ENCODE data around the gene PCGF5. TPM values are rescaled to one million over a fixed set of nuclear protein-coding genes. Genes with fewer than 3 reads are reported as not detected.
A peak's percentile ranks its signal among the peaks of the same experiment; 100 is the strongest.

Gene PCGF5
- total RNA-seq, 6 donors from 2014 or later = 20.9 to 66.6 (median 37.4) TPM

- 81 to 87% methylated on average over 2 of the region's 2 CpGs for WGBS, 2 donors
- Histone ChIP-seq H3K4me1 (peaks cover 16 to 23% (median 20%) of the 10 kb centered on the region in 4 donors), H3K4me3 (no peak overlapping the region), H3K9me3 (no peaks in the 10 kb centered on the region), H3K36me3 (no peaks in the 10 kb centered on the region), H3K27me3 (no peaks in the 10 kb centered on the region), H3K27ac (no peak overlapping the region)
- DNase-seq = no peak
- TF ChIP-seq EP300 (IDR thresholded peaks at IDR 0.05) = no peak
- no peak for TF ChIP-seq CTCF (IDR thresholded peaks at IDR 0.05)
- no peak for TF ChIP-seq POLR2AphosphoS5 (IDR thresholded peaks at IDR 0.05)
- no peak for ATAC-seq (ENCODE audit: low FRiP score in 2 of 2)
Observed at GRCh38 chr10:91194497-91195179, 25.8 kb upstream of the PCGF5 start.

- 85 to 88% methylated on average over 2 of the region's 2 CpGs for WGBS, 2 donors
Observed at GRCh38 chr10:91196268-91197048, 24.0 kb upstream of the PCGF5 start.

DNA sequence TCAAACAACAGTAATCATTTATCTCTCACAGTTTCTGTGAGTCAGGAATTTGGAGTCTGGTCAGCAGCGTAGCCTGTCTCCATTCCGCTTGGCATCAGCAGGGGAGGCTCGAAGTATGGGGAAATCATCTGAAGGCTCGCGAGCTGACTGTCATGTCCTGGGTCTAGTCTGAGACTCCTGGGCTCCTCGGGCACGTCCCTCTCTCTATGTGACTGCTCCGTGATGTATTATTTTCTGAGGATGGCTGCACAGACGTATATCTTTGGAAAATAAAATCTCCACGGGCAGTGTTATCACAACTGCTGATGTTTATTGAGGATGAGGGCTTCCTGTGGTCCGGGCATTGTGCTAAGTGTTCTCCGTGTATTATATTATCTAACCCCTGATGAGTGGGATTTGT is 23.3 kb upstream of the PCGF5 start:
- Histone ChIP-seq H3K9me3 (no peaks in the 10 kb centered on the region), H3K36me3 (no peaks in the 10 kb centered on the region), H3K4me1 (peaks cover 21 to 37% (median 28%) of the 10 kb centered on the region in 4 donors), H3K4me3 (no peak overlapping the region), H3K27me3 (no peaks in the 10 kb centered on the region), H3K27ac (peak overlapping the region in 1 of 4 donors; percentile 6)
- WGBS, 2 donors = 77 to 82% methylated on average over 11 to 12 of the region's 12 CpGs
- ATAC-seq (ENCODE audit: low FRiP score in 2 of 2) (peak in 1 of 2 donors; percentile 77), DNase-seq (no peak)
- TF ChIP-seq POLR2AphosphoS5 (IDR thresholded peaks at IDR 0.05) = no peak
- no peak for TF ChIP-seq EP300 (IDR thresholded peaks at IDR 0.05)
- TF ChIP-seq CTCF (IDR thresholded peaks at IDR 0.05) = no peak
- TF ChIP-seq POLR2A (IDR thresholded peaks at IDR 0.05) = no peak

More at GRCh38 chr10:91196268-91197048, 24.0 kb upstream of the PCGF5 start:
- TF ChIP-seq EP300 (IDR thresholded peaks at IDR 0.05) = no peak
- no peak for TF ChIP-seq POLR2A (IDR thresholded peaks at IDR 0.05)
- TF ChIP-seq CTCF (IDR thresholded peaks at IDR 0.05) = no peak
- TF ChIP-seq POLR2AphosphoS5 (IDR thresholded peaks at IDR 0.05) = no peak
- DNase-seq (no peak), ATAC-seq (ENCODE audit: low FRiP score in 2 of 2) (no peak)
- H3K36me3 ChIP-seq = no peaks in the 10 kb centered on the region
- no peak overlapping the region for H3K4me3 ChIP-seq
- peaks cover 21 to 32% (median 24%) of the 10 kb centered on the region in 4 donors for H3K4me1 ChIP-seq
- H3K27me3 ChIP-seq = no peaks in the 10 kb centered on the region
- no peaks in the 10 kb centered on the region for H3K9me3 ChIP-seq
- H3K27ac ChIP-seq = no peak overlapping the region

DNA sequence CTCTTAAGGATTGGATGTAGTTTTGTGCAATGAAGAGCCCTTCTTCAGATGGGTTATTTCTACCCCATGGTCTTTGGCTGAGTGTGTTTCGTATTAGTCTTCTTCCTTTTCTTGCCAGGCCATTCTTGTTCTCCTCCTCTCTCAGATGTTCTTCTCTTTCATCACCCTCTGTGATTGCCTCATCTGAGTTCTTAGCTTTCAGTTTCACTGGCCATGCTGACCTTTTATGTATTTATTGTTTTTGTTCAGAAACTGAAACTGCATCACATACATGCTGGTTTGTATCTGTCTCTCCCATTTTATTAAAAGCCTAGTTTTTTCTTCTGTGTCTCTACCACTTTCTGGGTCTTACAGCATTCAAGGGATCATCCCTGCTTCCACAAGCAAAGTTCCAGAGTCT is 21.7 kb upstream of the PCGF5 start:
- no peaks in the 10 kb centered on the region for H3K27me3 ChIP-seq
- DNase-seq (no peak), ATAC-seq (ENCODE audit: low FRiP score in 2 of 2) (peak in 1 of 2 donors; percentile 82)
- no peak for TF ChIP-seq EP300 (IDR thresholded peaks at IDR 0.05)
- TF ChIP-seq POLR2A (IDR thresholded peaks at IDR 0.05) = no peak
- TF ChIP-seq CTCF (IDR thresholded peaks at IDR 0.05) = no peak
- TF ChIP-seq POLR2AphosphoS5 (IDR thresholded peaks at IDR 0.05) = peak in 1 of 2 donors; percentile 45
- no peak overlapping the region for H3K4me3 ChIP-seq
- H3K4me1 ChIP-seq = peaks cover 21 to 38% (median 28%) of the 10 kb centered on the region in 4 donors
- 15 to 20% methylated on average over 1 of the region's 1 CpG for WGBS, 2 donors
- H3K27ac ChIP-seq = peak overlapping the region; percentile 53 to 74 (median 62)
- H3K9me3 ChIP-seq = no peaks in the 10 kb centered on the region
- H3K36me3 ChIP-seq = no peaks in the 10 kb centered on the region
